Activated CD4-positive, alpha-beta T cell treated with anti-CD3 and anti-CD28 coated beads for 36 hours (primary cell): ENCODE data around the gene RIOX2. TPM values are rescaled to one million over a fixed set of nuclear protein-coding genes. Genes with fewer than 3 reads are reported as not detected.

Experiments used
- ATAC-seq: fragments of 200-7000 bp; cut with Tn5 transposase; one replicate; pipeline ENCODE4 v1.10.0; 2021; ENCODE audit warnings: mild to moderate bottlenecking, moderate library complexity
- CTCF ChIA-PET: fragments of 350-600 bp; sonication (Branson Sonifier 250); formaldehyde crosslinking; loops from one replicate; lab custom pipeline; 2021; ENCODE audit warnings: antibody characterized with exemption; lab: Charles Lee
- POLR2A ChIA-PET: fragments of 350-600 bp; sonication (Branson Sonifier 250); formaldehyde crosslinking; loops from one replicate; lab custom pipeline; 2021; ENCODE audit warnings: antibody characterized with exemption, inconsistent platforms; lab: Charles Lee
- DNase-seq: peaks from one replicate; pipeline ENCODE4 v3.0.0-alpha.2; 2020
- H3K27ac Mint-ChIP-seq: one replicate; pipeline ENCODE4 v1.8.0; 2021; ENCODE audit warnings: mixed read lengths
- H3K27me3 Mint-ChIP-seq: one replicate; pipeline ENCODE4 v1.8.0; 2021; ENCODE audit warnings: mixed read lengths
- H3K36me3 Mint-ChIP-seq: one replicate; pipeline ENCODE4 v1.8.0; 2021; ENCODE audit warnings: low read depth, mixed read lengths
- H3K4me1 Mint-ChIP-seq: one replicate; pipeline ENCODE4 v1.8.0; 2021; ENCODE audit warnings: mixed read lengths
- H3K4me3 Mint-ChIP-seq: one replicate; pipeline ENCODE4 v1.8.0; 2021; ENCODE audit warnings: mild to moderate bottlenecking, moderate library complexity, mixed read lengths
- H3K9me3 Mint-ChIP-seq: one replicate; pipeline ENCODE4 v1.8.0; 2021; ENCODE audit warnings: low read depth, mixed read lengths
- intact Hi-C, 2 experiments: fragments of 100-400 bp; cut with DNase I in 1 of 2; cut with micrococcal nuclease in 1 of 2; formaldehyde crosslinking; loops; one replicate each; pipeline versions ENCODE4 v1.14.2 to v1.15.1; 2022 to 2024; cut with DNase I, micrococcal nuclease
- total RNA-seq, 2 experiments: library from RNA; stranded (reverse); gene quantifications; one replicate each; pipeline ENCODE4 v1.2.3, GENCODE V29; 2021

Gene RIOX2
- total RNA-seq, 2 experiments from 2014 or later = 35.0 to 35.5 TPM

GRCh38 chr3:97952280-97952679 lies 20.0 kb downstream of the RIOX2 start:
- Mint-ChIP-seq H3K27me3 (no peaks in the 10 kb centered on the region), H3K27ac (no peak overlapping the region), H3K4me3 (no peak overlapping the region), H3K4me1 (no peaks in the 10 kb centered on the region), H3K9me3 (no peaks in the 10 kb centered on the region), H3K36me3 (peaks cover 63% of the 10 kb centered on the region)
- DNase-seq (no peak), ATAC-seq (no peak)
- CTCF ChIA-PET = interaction anchor here (0.8 to 1.3 kb wide), 3 partner anchors 10 to 70 kb away, joined by 3 to 5 read pairs (median 4); no protein-coding TSS in a partner anchor
- POLR2A ChIA-PET = interaction anchor here (0.7 kb wide), 1 partner anchor 10 kb away, joined by 3 read pairs; no protein-coding TSS in a partner anchor
- intact Hi-C loops = no loop called here

- DNase-seq (no peak), ATAC-seq (peak; percentile 26)
- Mint-ChIP-seq H3K4me1 (no peaks in the 10 kb centered on the region), H3K9me3 (no peaks in the 10 kb centered on the region), H3K27me3 (no peaks in the 10 kb centered on the region), H3K4me3 (no peak overlapping the region), H3K27ac (no peak overlapping the region), H3K36me3 (peaks cover 72% of the 10 kb centered on the region)
- ChIA-PET POLR2A (no interaction called here), CTCF (interaction anchor here (0.6 to 1.2 kb wide), 3 partner anchors 8 to 68 kb away, joined by 4 to 6 read pairs (median 6); no protein-coding TSS in a partner anchor)
- intact Hi-C loops = no loop called here
Observed at GRCh38 chr3:97950360-97950759, 21.9 kb downstream of the RIOX2 start.

- H3K27me3 Mint-ChIP-seq = no peaks in the 10 kb centered on the region
- DNase-seq = no peak
- peaks cover 74% of the 10 kb centered on the region for H3K36me3 Mint-ChIP-seq
- ChIA-PET POLR2A (no interaction called here), CTCF (interaction anchor here (0.6 to 0.7 kb wide), 2 partner anchors 72 to 73 kb away, joined by 3 read pairs; no protein-coding TSS in a partner anchor)
- H3K9me3 Mint-ChIP-seq = no peaks in the 10 kb centered on the region
- no peak overlapping the region for H3K27ac Mint-ChIP-seq
- intact Hi-C loops = loop anchor here in 1 of 2 experiments (10.0 kb wide), 1 partner anchor 75 kb away; no protein-coding TSS in a partner anchor
- ATAC-seq = no peak
- no peak overlapping the region for H3K4me3 Mint-ChIP-seq
- H3K4me1 Mint-ChIP-seq = no peaks in the 10 kb centered on the region
Observed at GRCh38 chr3:97949743-97950142, 22.5 kb downstream of the RIOX2 start.

GRCh38 chr3:97949110-97949485 lies 23.1 kb downstream of the RIOX2 start:
- Mint-ChIP-seq H3K27me3 (no peaks in the 10 kb centered on the region), H3K36me3 (peaks cover 72% of the 10 kb centered on the region), H3K4me1 (no peaks in the 10 kb centered on the region), H3K4me3 (no peak overlapping the region), H3K9me3 (no peaks in the 10 kb centered on the region), H3K27ac (no peak overlapping the region)
- DNase-seq (no peak), ATAC-seq (no peak)
- ChIA-PET CTCF (interaction anchor here (0.6 to 0.7 kb wide), 2 partner anchors 73 to 74 kb away, joined by 3 read pairs; no protein-coding TSS in a partner anchor), POLR2A (no interaction called here)
- intact Hi-C loops = loop anchor here in 1 of 2 experiments (10.0 kb wide), 1 partner anchor 76 kb away; no protein-coding TSS in a partner anchor

- H3K27me3 Mint-ChIP-seq = no peaks in the 10 kb centered on the region
- no peak overlapping the region for H3K4me3 Mint-ChIP-seq
- ATAC-seq (no peak), DNase-seq (no peak)
- no peaks in the 10 kb centered on the region for H3K4me1 Mint-ChIP-seq
- H3K9me3 Mint-ChIP-seq = no peaks in the 10 kb centered on the region
- peaks cover 68% of the 10 kb centered on the region for H3K36me3 Mint-ChIP-seq
- intact Hi-C loops = loop anchor here in 1 of 2 experiments (10.0 kb wide), 1 partner anchor 76 kb away; no protein-coding TSS in a partner anchor
- H3K27ac Mint-ChIP-seq = no peak overlapping the region
- POLR2A ChIA-PET = no interaction called here
- CTCF ChIA-PET = no interaction called here
Observed at GRCh38 chr3:97948351-97949109, 23.7 kb downstream of the RIOX2 start.

GRCh38 chr3:97942801-97943546 lies 29.3 kb downstream of the RIOX2 start:
- POLR2A ChIA-PET = interaction anchor here (0.8 kb wide), 2 partner anchors 10 to 95 kb away, joined by 3 to 4 read pairs; no protein-coding TSS in a partner anchor
- intact Hi-C loops = loop anchor here in 1 of 2 experiments (10.0 kb wide), 1 partner anchor 82 kb away; no protein-coding TSS in a partner anchor
- Mint-ChIP-seq H3K4me1 (peaks cover 8% of the 10 kb centered on the region), H3K27ac (peak overlapping the region; percentile 69), H3K36me3 (peaks cover 35% of the 10 kb centered on the region), H3K27me3 (no peaks in the 10 kb centered on the region), H3K9me3 (no peaks in the 10 kb centered on the region), H3K4me3 (no peak overlapping the region)
- peak; percentile 93 for ATAC-seq
- CTCF ChIA-PET = interaction anchor here (0.7 to 2.2 kb wide), 3 partner anchors 8 to 83 kb away, joined by 3 to 6 read pairs (median 4); no protein-coding TSS in a partner anchor
- DNase-seq = no peak

- ATAC-seq = no peak
- H3K36me3 Mint-ChIP-seq = peaks cover 23% of the 10 kb centered on the region
- no peaks in the 10 kb centered on the region for H3K27me3 Mint-ChIP-seq
- H3K4me3 Mint-ChIP-seq = no peak overlapping the region
- H3K27ac Mint-ChIP-seq = no peak overlapping the region
- peaks cover 19% of the 10 kb centered on the region for H3K4me1 Mint-ChIP-seq
- no peak for DNase-seq
- ChIA-PET CTCF (interaction anchor here (1.0 to 1.3 kb wide), 2 partner anchors 15 to 148 kb away, joined by 4 read pairs; no protein-coding TSS in a partner anchor), POLR2A (no interaction called here)
- no peaks in the 10 kb centered on the region for H3K9me3 Mint-ChIP-seq
- intact Hi-C loops = loop anchor here in 1 of 2 experiments (10.0 kb wide), 1 partner anchor 85 kb away; no protein-coding TSS in a partner anchor
Observed at GRCh38 chr3:97940034-97940433, 32.2 kb downstream of the RIOX2 start.

- ChIA-PET CTCF (interaction anchor here (1.0 kb wide), 1 partner anchor 147 kb away, joined by 4 read pairs; no protein-coding TSS in a partner anchor), POLR2A (interaction anchor here (0.7 kb wide), 1 partner anchor 32 kb away, joined by 3 read pairs; no protein-coding TSS in a partner anchor)
- intact Hi-C loops = no loop called here
- H3K4me3 Mint-ChIP-seq = no peak overlapping the region
- peaks cover 20% of the 10 kb centered on the region for H3K36me3 Mint-ChIP-seq
- ATAC-seq = no peak
- no peak for DNase-seq
- peaks cover 22% of the 10 kb centered on the region for H3K4me1 Mint-ChIP-seq
- H3K27me3 Mint-ChIP-seq = no peaks in the 10 kb centered on the region
- no peak overlapping the region for H3K27ac Mint-ChIP-seq
- H3K9me3 Mint-ChIP-seq = no peaks in the 10 kb centered on the region
Observed at GRCh38 chr3:97939401-97939800, 32.8 kb downstream of the RIOX2 start.

GRCh38 chr3:97938444-97938843 lies 33.8 kb downstream of the RIOX2 start:
- ATAC-seq (no peak), DNase-seq (no peak)
- no peaks in the 10 kb centered on the region for H3K9me3 Mint-ChIP-seq
- no peak overlapping the region for H3K27ac Mint-ChIP-seq
- ChIA-PET CTCF (no interaction called here), POLR2A (no interaction called here)
- H3K27me3 Mint-ChIP-seq = no peaks in the 10 kb centered on the region
- no peak overlapping the region for H3K4me3 Mint-ChIP-seq
- peaks cover 21% of the 10 kb centered on the region for H3K4me1 Mint-ChIP-seq
- H3K36me3 Mint-ChIP-seq = peaks cover 19% of the 10 kb centered on the region
- intact Hi-C loops = no loop called here

- intact Hi-C loops = no loop called here
- Mint-ChIP-seq H3K27me3 (no peaks in the 10 kb centered on the region), H3K4me1 (peaks cover 15% of the 10 kb centered on the region), H3K4me3 (no peak overlapping the region), H3K36me3 (peaks cover 12% of the 10 kb centered on the region), H3K27ac (no peak overlapping the region), H3K9me3 (no peaks in the 10 kb centered on the region)
- CTCF ChIA-PET = no interaction called here
- POLR2A ChIA-PET = no interaction called here
- no peak for DNase-seq
- no peak for ATAC-seq
Observed at GRCh38 chr3:97937205-97937604, 35.0 kb downstream of the RIOX2 start.

GRCh38 chr3:97935842-97936241 lies 36.4 kb downstream of the RIOX2 start:
- no peak for DNase-seq
- peak; percentile 57 for ATAC-seq
- CTCF ChIA-PET = no interaction called here
- Mint-ChIP-seq H3K9me3 (no peaks in the 10 kb centered on the region), H3K36me3 (peaks cover 7% of the 10 kb centered on the region), H3K4me3 (no peak overlapping the region), H3K27ac (no peak overlapping the region), H3K4me1 (peaks cover 15% of the 10 kb centered on the region), H3K27me3 (no peaks in the 10 kb centered on the region)
- POLR2A ChIA-PET = no interaction called here
- intact Hi-C loops = no loop called here
